HUES64 (cell line): ENCODE data around the gene APOBEC2.

Experiments used
- H3K27ac ChIP-seq: 2 replicates; pipeline ENCODE4 v1.7.0; 2013; ENCODE audit warnings: low read depth, low read length, inconsistent platforms
- H3K27me3 ChIP-seq: 2 replicates; pipeline ENCODE4 v1.6.1; 2013; ENCODE audit warnings: mild to moderate bottlenecking, low read length; ENCODE audit not compliant: insufficient read depth
- H3K36me3 ChIP-seq: 2 replicates; pipeline ENCODE4 v1.6.1; 2013; ENCODE audit warnings: mild to moderate bottlenecking, low read length; ENCODE audit not compliant: insufficient read depth
- H3K4me1 ChIP-seq: 2 replicates; pipeline ENCODE4 v1.6.1; 2013; ENCODE audit warnings: mild to moderate bottlenecking, low read length, moderate library complexity; ENCODE audit not compliant: insufficient read depth
- H3K4me3 ChIP-seq: 2 replicates; pipeline ENCODE4 v1.5.1; 2013; ENCODE audit warnings: mild to moderate bottlenecking, low read length, moderate library complexity
- H3K9ac ChIP-seq: 2 replicates; pipeline ENCODE4 v1.6.1; 2013; ENCODE audit warnings: mild to moderate bottlenecking, low read depth, low read length
- H3K9me3 ChIP-seq: 2 replicates; pipeline ENCODE4 v1.6.1; 2013; ENCODE audit warnings: low read depth, low read length; ENCODE audit not compliant: insufficient read depth
- WGBS: fragments of 150-250, 120-280 bp; methylation state at CpG from one replicate; pipeline ENCODE4 v1.1.7; 2013; ENCODE audit warnings: missing lambda C conversion rate; 5-methylcytosine and 5-hydroxymethylcytosine counted together

The APOBEC2 gene

GRCh38 chr6:41062056-41062455 is 9.1 kb downstream of the APOBEC2 start:
- no peaks in the 10 kb centered on the region for H3K9me3 ChIP-seq
- no peaks in the 10 kb centered on the region for H3K27me3 ChIP-seq
- no peak overlapping the region for H3K9ac ChIP-seq
- peaks cover 49% of the 10 kb centered on the region for H3K36me3 ChIP-seq
- no peak overlapping the region for H3K27ac ChIP-seq
- no peak overlapping the region for H3K4me3 ChIP-seq
- 95% methylated on average over 1 of the region's 1 CpG for WGBS
- peaks cover 7% of the 10 kb centered on the region; the same call in 1 of the 2 replicates for H3K4me1 ChIP-seq

GRCh38 chr6:41063884-41064285 is 10.9 kb downstream of the APOBEC2 start:
- Histone ChIP-seq H3K9ac (no peak overlapping the region), H3K27ac (no peak overlapping the region), H3K27me3 (no peaks in the 10 kb centered on the region), H3K4me1 (peaks cover 4% of the 10 kb centered on the region; the same call in 1 of the 2 replicates), H3K4me3 (no peak overlapping the region), H3K36me3 (peaks cover 67% of the 10 kb centered on the region), H3K9me3 (no peaks in the 10 kb centered on the region)
- WGBS: 91% methylated on average over 2 of the region's 2 CpGs

GRCh38 chr6:41064841-41065240 is 11.8 kb downstream of the APOBEC2 start:
- no peak overlapping the region for H3K4me3 ChIP-seq
- peaks cover 76% of the 10 kb centered on the region for H3K36me3 ChIP-seq
- H3K9ac ChIP-seq: no peak overlapping the region
- H3K27me3 ChIP-seq: no peaks in the 10 kb centered on the region
- no peak overlapping the region for H3K27ac ChIP-seq
- no peaks in the 10 kb centered on the region for H3K4me1 ChIP-seq
- WGBS: 90% methylated on average over 4 of the region's 5 CpGs
- H3K9me3 ChIP-seq: no peaks in the 10 kb centered on the region

- Histone ChIP-seq H3K27ac (no peak overlapping the region), H3K4me1 (peaks cover 2% of the 10 kb centered on the region; the same call in 1 of the 2 replicates), H3K9me3 (no peaks in the 10 kb centered on the region), H3K27me3 (no peaks in the 10 kb centered on the region), H3K4me3 (no peak overlapping the region), H3K9ac (no peak overlapping the region), H3K36me3 (peaks cover 83% of the 10 kb centered on the region)
- 94% methylated on average over 2 of the region's 2 CpGs for WGBS
Observed at GRCh38 chr6:41065550-41066026, 12.6 kb downstream of the APOBEC2 start.

GRCh38 chr6:41066867-41067304 is 13.9 kb downstream of the APOBEC2 start:
- Histone ChIP-seq H3K36me3 (peaks cover 73% of the 10 kb centered on the region), H3K27me3 (no peaks in the 10 kb centered on the region)
- 49% methylated on average over 3 of the region's 3 CpGs for WGBS

GRCh38 chr6:41071501-41071922 is 18.5 kb downstream of the APOBEC2 start:
- WGBS: 1% methylated on average over 16 of the region's 16 CpGs
- H3K4me3 ChIP-seq: peak overlapping the region; percentile 82
- no peaks in the 10 kb centered on the region for H3K27me3 ChIP-seq

More at GRCh38 chr6:41066867-41067304, 13.9 kb downstream of the APOBEC2 start:
- no peak overlapping the region for H3K4me3 ChIP-seq
- H3K27ac ChIP-seq: no peak overlapping the region
- H3K4me1 ChIP-seq: peaks cover 9% of the 10 kb centered on the region; the same call in 1 of the 2 replicates
- H3K9me3 ChIP-seq: no peaks in the 10 kb centered on the region
- H3K9ac ChIP-seq: no peak overlapping the region

GRCh38 chr6:41071923-41072835 is 19.2 kb downstream of the APOBEC2 start, which contains the start of gene OARD1:
Gene OARD1 (minus strand): TSS chr6:41072356. CDS start chr6:41071634, 722 bp downstream.
- H3K36me3 ChIP-seq: peaks cover 35% of the 10 kb centered on the region
- H3K9ac ChIP-seq: peak within 1 kb of the TSS; percentile 91
- no peaks in the 10 kb centered on the region for H3K9me3 ChIP-seq
- peak within 1 kb of the TSS; percentile 82 for H3K4me3 ChIP-seq
- WGBS: under 1% methylated on average over 62 of the region's 63 CpGs
- H3K27me3 ChIP-seq: no peaks in the 10 kb centered on the region
- H3K27ac ChIP-seq: peak within 1 kb of the TSS; percentile 100
- peaks cover 32% of the 10 kb centered on the region; the same call in 1 of the 2 replicates for H3K4me1 ChIP-seq

More at GRCh38 chr6:41071501-41071922, 18.5 kb downstream of the APOBEC2 start:
- peak overlapping the region; percentile 100 for H3K27ac ChIP-seq
- H3K9ac ChIP-seq: peak overlapping the region; percentile 91
- H3K9me3 ChIP-seq: no peaks in the 10 kb centered on the region
- peaks cover 38% of the 10 kb centered on the region for H3K36me3 ChIP-seq
- peaks cover 29% of the 10 kb centered on the region; the same call in 1 of the 2 replicates for H3K4me1 ChIP-seq

GRCh38 chr6:41072836-41073202 is 19.8 kb downstream of the APOBEC2 start, which contains the start of gene NFYA:
Gene NFYA (plus strand): TSS chr6:41072974. CDS start chr6:41079090, 6,116 bp downstream.
- Histone ChIP-seq H3K9me3 (no peaks in the 10 kb centered on the region), H3K36me3 (peaks cover 32% of the 10 kb centered on the region), H3K9ac (peak within 1 kb of the TSS; percentile 91), H3K27me3 (no peaks in the 10 kb centered on the region), H3K4me1 (peaks cover 32% of the 10 kb centered on the region; the same call in 1 of the 2 replicates), H3K4me3 (peak within 1 kb of the TSS; percentile 82), H3K27ac (peak within 1 kb of the TSS; percentile 100)
- WGBS: under 1% methylated on average over 37 of the region's 37 CpGs

- H3K27me3 ChIP-seq: no peaks in the 10 kb centered on the region
- peak overlapping the region; percentile 91 for H3K9ac ChIP-seq
- under 1% methylated on average over 74 of the region's 74 CpGs for WGBS
- H3K36me3 ChIP-seq: peaks cover 32% of the 10 kb centered on the region
- peaks cover 32% of the 10 kb centered on the region; the same call in 1 of the 2 replicates for H3K4me1 ChIP-seq
- H3K27ac ChIP-seq: peak overlapping the region; percentile 100
- H3K9me3 ChIP-seq: no peaks in the 10 kb centered on the region
- peak overlapping the region; percentile 82 for H3K4me3 ChIP-seq
Observed at GRCh38 chr6:41073203-41073967, 20.4 kb downstream of the APOBEC2 start.

- 5% methylated on average over 11 of the region's 11 CpGs for WGBS
- no peaks in the 10 kb centered on the region for H3K27me3 ChIP-seq
- peak overlapping the region; percentile 100 for H3K27ac ChIP-seq
- H3K9me3 ChIP-seq: no peaks in the 10 kb centered on the region
- H3K36me3 ChIP-seq: peaks cover 32% of the 10 kb centered on the region
- peak overlapping the region; percentile 91 for H3K9ac ChIP-seq
- H3K4me1 ChIP-seq: peaks cover 32% of the 10 kb centered on the region; the same call in 1 of the 2 replicates
- peak overlapping the region; percentile 82 for H3K4me3 ChIP-seq
Observed at GRCh38 chr6:41073968-41074691, 21.1 kb downstream of the APOBEC2 start.
